HG02798 (cell line): Measurements from ENCODE around the gene PLEKHA5.
"Not testable (repeated sequence)": the region's sequence is repeated elsewhere in the genome, so short reads cannot be mapped to it uniquely, and the experiment has no call there.

Source experiments
- ATAC-seq: cut with Tn5 transposase; IDR thresholded peaks from one replicate; pipeline ENCODE4 v1.9.1; 2021; ENCODE audit warnings: mild to moderate bottlenecking; ENCODE audit not compliant: unreplicated experiment, poor library complexity

PLEKHA5 gene

GRCh38 chr12:19388131-19388549 lies 258.6 kb downstream of the PLEKHA5 start:
- ATAC-seq, result no peak

- no peak for ATAC-seq
Observed at GRCh38 chr12:19390051-19390598, 260.6 kb downstream of the PLEKHA5 start.

GRCh38 chr12:19392644-19393043 lies 263.1 kb downstream of the PLEKHA5 start:
- ATAC-seq, result not testable (repeated sequence)

GRCh38 chr12:19394385-19394784 lies 264.9 kb downstream of the PLEKHA5 start:
- no peak for ATAC-seq

GRCh38 chr12:19397534-19397933 lies 268.0 kb downstream of the PLEKHA5 start:
- ATAC-seq, result no peak

GRCh38 chr12:19398376-19399363 lies 269.1 kb downstream of the PLEKHA5 start:
- no peak for ATAC-seq

- not testable (repeated sequence) for ATAC-seq
Observed at GRCh38 chr12:19400649-19401285, 271.2 kb downstream of the PLEKHA5 start.

GRCh38 chr12:19402211-19402610 lies 272.7 kb downstream of the PLEKHA5 start:
- ATAC-seq, result no peak

- ATAC-seq, result no peak
Observed at GRCh38 chr12:19402743-19403431, 273.4 kb downstream of the PLEKHA5 start.

- ATAC-seq, result no peak
Observed at GRCh38 chr12:19404242-19404880, 274.8 kb downstream of the PLEKHA5 start.

- ATAC-seq, result no peak
Observed at GRCh38 chr12:19409376-19409775, 279.8 kb downstream of the PLEKHA5 start.

- ATAC-seq, result no peak
Observed at GRCh38 chr12:19410211-19410610, 280.7 kb downstream of the PLEKHA5 start.

GRCh38 chr12:19410629-19411185 lies 281.2 kb downstream of the PLEKHA5 start:
- no peak for ATAC-seq

GRCh38 chr12:19411234-19412204 lies 282.0 kb downstream of the PLEKHA5 start:
- no peak for ATAC-seq

GRCh38 chr12:19412844-19413243 lies 283.3 kb downstream of the PLEKHA5 start:
- ATAC-seq, result no peak

- not testable (repeated sequence) for ATAC-seq
Observed at GRCh38 chr12:19413582-19413981, 284.0 kb downstream of the PLEKHA5 start.

GRCh38 chr12:19415563-19415962 lies 286.0 kb downstream of the PLEKHA5 start:
- no peak for ATAC-seq

GRCh38 chr12:19419086-19419485 lies 289.6 kb downstream of the PLEKHA5 start:
- no peak for ATAC-seq
